CD4-positive, alpha-beta T cell (primary cell): ENCODE data around the gene RAB3B. TPM values are rescaled to one million over a fixed set of nuclear protein-coding genes. Genes with fewer than 3 reads are reported as not detected.

Source experiments
- ATAC-seq: fragments of 200-7000 bp; cut with Tn5 transposase; one replicate; pipeline ENCODE4 v1.10.0; 2022; ENCODE audit warnings: mild to moderate bottlenecking; ENCODE audit not compliant: poor library complexity
- CTCF ChIA-PET: fragments of 350-600 bp; sonication (Branson Sonifier 250); formaldehyde crosslinking; loops from one replicate; lab custom pipeline; 2021; ENCODE audit warnings: antibody characterized with exemption, inconsistent platforms; lab: Charles Lee
- POLR2A ChIA-PET: fragments of 350-600 bp; sonication (Branson Sonifier 250); formaldehyde crosslinking; loops from one replicate; lab custom pipeline; 2021; ENCODE audit warnings: antibody characterized with exemption, inconsistent platforms; lab: Charles Lee
- DNase-seq, 14 experiments: peaks; one replicate each; pipeline ENCODE4 v3.0.0-alpha.2; 2013 to 2020; ENCODE audit warnings: mixed read lengths in 2 of 14
- H3K27ac ChIP-seq, 2 donors: one replicate each; pipeline versions ENCODE4 v1.5.1 to v1.7.0; 2013; ENCODE audit warnings: low read length in 2 of 2, low read depth in 1 of 2, mild to moderate bottlenecking in 1 of 2
- H3K27me3 ChIP-seq, 2 experiments: 1 replicate in 1 of 2; 2 replicates in 1 of 2; pipeline versions ENCODE4 v1.6.1 to v1.7.0; 2013; ENCODE audit warnings: low read length in 2 of 2, control low read depth in 1 of 2, mild to moderate bottlenecking in 1 of 2, moderate library complexity in 1 of 2; ENCODE audit not compliant: insufficient read depth in 2 of 2, control insufficient read depth in 1 of 2
- H3K36me3 ChIP-seq: one replicate; pipeline ENCODE4 v1.6.1; 2013; ENCODE audit warnings: low read length, control low read depth; ENCODE audit not compliant: insufficient read depth
- H3K4me1 ChIP-seq: one replicate; pipeline ENCODE4 v1.6.1; 2013; ENCODE audit warnings: low read length, control low read depth; ENCODE audit not compliant: insufficient read depth
- H3K4me3 ChIP-seq: one replicate; pipeline ENCODE4 v1.5.1; 2013; ENCODE audit warnings: mild to moderate bottlenecking, low read length, moderate library complexity
- H3K9me3 ChIP-seq, 2 experiments: 1 replicate in 1 of 2; 2 replicates in 1 of 2; pipeline versions ENCODE4 v1.6.1 to v1.7.0; 2013; ENCODE audit warnings: low read length in 2 of 2, mild to moderate bottlenecking in 2 of 2, control low read depth in 1 of 2, moderate library complexity in 1 of 2; ENCODE audit not compliant: control insufficient read depth in 1 of 2, insufficient read depth in 1 of 2
- H3K27ac Mint-ChIP-seq: one replicate; pipeline ENCODE4 v1.8.0; 2020; ENCODE audit warnings: mixed read lengths
- H3K27me3 Mint-ChIP-seq: one replicate; pipeline ENCODE4 v1.8.0; 2021; ENCODE audit warnings: mixed read lengths
- H3K36me3 Mint-ChIP-seq: one replicate; pipeline ENCODE4 v1.8.0; 2021; ENCODE audit warnings: low read depth, mixed read lengths
- H3K4me1 Mint-ChIP-seq: one replicate; pipeline ENCODE4 v1.8.0; 2021; ENCODE audit warnings: low read depth, mixed read lengths
- H3K4me3 Mint-ChIP-seq: one replicate; pipeline ENCODE4 v1.8.0; 2020; ENCODE audit warnings: mild to moderate bottlenecking, mixed read lengths
- H3K9me3 Mint-ChIP-seq: one replicate; pipeline ENCODE4 v1.8.0; 2020; ENCODE audit warnings: mixed read lengths
- intact Hi-C, 2 experiments: fragments of 100-400 bp; cut with DNase I in 1 of 2; cut with micrococcal nuclease in 1 of 2; formaldehyde crosslinking; loops; one replicate each; pipeline versions ENCODE4 v1.15.1 to v1.9.0; 2023 to 2025; cut with DNase I, micrococcal nuclease
- total RNA-seq, 174 experiments: library from RNA in 2 of 174; stranded (reverse) in 2 of 174; gene quantifications; one replicate each; pipeline ENCODE4 v1.2.3 and lab custom pipeline; 2021 to 2026
- TF ChIP-seq, protein P1 (sequence below): fragments of 200-600 bp; IDR thresholded peaks from one replicate; pipeline ENCODE4 v1.8.0; 2022; ENCODE audit warnings: antibody characterized with exemption, mild to moderate bottlenecking

The RAB3B gene
- total RNA-seq, 2 experiments from 2014 or later: not detected

DNA sequence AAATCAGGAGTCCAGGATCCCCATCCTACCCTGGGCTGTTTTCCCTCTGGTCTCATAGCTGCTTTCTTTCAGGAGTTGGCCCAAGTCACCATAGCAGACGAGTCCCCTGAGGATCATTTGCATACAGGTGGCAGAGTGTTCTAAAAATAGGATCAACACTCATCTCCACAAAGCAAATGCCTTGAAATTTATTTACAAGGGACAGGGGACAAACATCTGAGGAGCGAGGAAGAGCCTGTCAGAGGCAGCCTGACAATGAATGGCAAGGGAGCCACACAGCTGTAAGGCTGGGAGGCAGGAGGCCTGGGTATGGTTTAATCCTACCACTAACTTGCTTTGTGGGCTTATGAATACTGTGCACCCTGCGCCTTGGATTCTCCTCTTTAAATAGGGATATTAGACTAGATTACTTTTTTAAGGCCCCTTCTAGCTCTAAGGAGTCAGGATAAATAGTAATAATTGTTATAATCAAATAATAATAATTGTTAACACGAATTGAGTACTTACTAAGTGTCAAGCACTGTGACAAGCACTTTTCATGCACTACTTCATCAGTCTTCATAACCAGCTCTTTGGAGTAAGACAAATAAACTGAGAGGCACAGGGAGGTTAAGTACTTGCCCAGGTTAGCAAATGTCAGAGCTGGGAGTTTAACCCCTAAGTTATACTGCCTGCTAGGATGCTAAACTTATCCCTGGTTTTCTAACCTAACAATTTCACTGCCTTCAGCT, 34.5 kb downstream of the RAB3B start:
- ChIA-PET POLR2A (no interaction called here), CTCF (no interaction called here)
- intact Hi-C loops: no loop called here
- Mint-ChIP-seq H3K36me3 (no peaks in the 10 kb centered on the region), H3K4me1 (no peaks in the 10 kb centered on the region), H3K27me3 (peaks cover 4% of the 10 kb centered on the region), H3K27ac (no peak overlapping the region), H3K9me3 (no peaks in the 10 kb centered on the region), H3K4me3 (no peak overlapping the region)
- Histone ChIP-seq H3K9me3 (no peaks in the 10 kb centered on the region), H3K36me3 (no peaks in the 10 kb centered on the region), H3K27me3 (peaks cover 0 to 3% of the 10 kb centered on the region in 2 experiments), H3K4me1 (no peaks in the 10 kb centered on the region), H3K4me3 (no peak overlapping the region), H3K27ac (no peak overlapping the region)
- TF ChIP-seq, protein P1, sequence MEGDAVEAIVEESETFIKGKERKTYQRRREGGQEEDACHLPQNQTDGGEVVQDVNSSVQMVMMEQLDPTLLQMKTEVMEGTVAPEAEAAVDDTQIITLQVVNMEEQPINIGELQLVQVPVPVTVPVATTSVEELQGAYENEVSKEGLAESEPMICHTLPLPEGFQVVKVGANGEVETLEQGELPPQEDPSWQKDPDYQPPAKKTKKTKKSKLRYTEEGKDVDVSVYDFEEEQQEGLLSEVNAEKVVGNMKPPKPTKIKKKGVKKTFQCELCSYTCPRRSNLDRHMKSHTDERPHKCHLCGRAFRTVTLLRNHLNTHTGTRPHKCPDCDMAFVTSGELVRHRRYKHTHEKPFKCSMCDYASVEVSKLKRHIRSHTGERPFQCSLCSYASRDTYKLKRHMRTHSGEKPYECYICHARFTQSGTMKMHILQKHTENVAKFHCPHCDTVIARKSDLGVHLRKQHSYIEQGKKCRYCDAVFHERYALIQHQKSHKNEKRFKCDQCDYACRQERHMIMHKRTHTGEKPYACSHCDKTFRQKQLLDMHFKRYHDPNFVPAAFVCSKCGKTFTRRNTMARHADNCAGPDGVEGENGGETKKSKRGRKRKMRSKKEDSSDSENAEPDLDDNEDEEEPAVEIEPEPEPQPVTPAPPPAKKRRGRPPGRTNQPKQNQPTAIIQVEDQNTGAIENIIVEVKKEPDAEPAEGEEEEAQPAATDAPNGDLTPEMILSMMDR: no peak
- no peak for ATAC-seq
- DNase-seq: no peak

DNA sequence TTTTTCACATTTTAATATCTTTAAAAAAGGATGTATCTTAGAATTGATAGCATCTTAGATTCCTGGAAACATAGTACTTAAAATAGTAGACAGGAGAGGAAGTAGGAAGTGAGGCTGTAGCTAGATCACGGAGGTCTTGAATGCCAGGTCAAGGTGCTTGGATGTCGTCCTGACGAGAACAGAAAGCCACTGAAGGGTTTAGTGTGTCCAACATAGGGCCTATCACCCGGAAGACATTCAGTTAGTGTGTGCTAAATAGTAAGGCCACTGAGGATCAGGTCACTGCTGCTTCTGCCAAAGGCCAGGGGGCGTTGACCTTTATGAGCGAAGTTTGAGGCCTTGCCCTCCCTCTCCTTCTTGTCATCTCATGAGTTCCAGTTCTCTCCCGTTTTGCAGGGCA, 35.7 kb downstream of the RAB3B start:
- H3K4me3 ChIP-seq: no peak overlapping the region
- DNase-seq (no peak), ATAC-seq (no peak)
- Mint-ChIP-seq H3K4me1 (no peaks in the 10 kb centered on the region), H3K9me3 (peaks cover 3% of the 10 kb centered on the region), H3K27me3 (no peaks in the 10 kb centered on the region), H3K36me3 (no peaks in the 10 kb centered on the region), H3K27ac (no peak overlapping the region), H3K4me3 (no peak overlapping the region)
- no peaks in the 10 kb centered on the region for H3K4me1 ChIP-seq
- no peaks in the 10 kb centered on the region for H3K36me3 ChIP-seq
- H3K9me3 ChIP-seq: peaks cover 0 to 2% of the 10 kb centered on the region in 2 experiments
- peaks cover 0 to 3% of the 10 kb centered on the region in 2 experiments for H3K27me3 ChIP-seq
- POLR2A ChIA-PET: no interaction called here
- TF ChIP-seq, protein P1: no peak
- intact Hi-C loops: no loop called here
- CTCF ChIA-PET: interaction anchor here (1.5 kb wide), 1 partner anchor 47 kb away, joined by 3 read pairs; no protein-coding TSS in a partner anchor
- H3K27ac ChIP-seq: no peak overlapping the region

DNA sequence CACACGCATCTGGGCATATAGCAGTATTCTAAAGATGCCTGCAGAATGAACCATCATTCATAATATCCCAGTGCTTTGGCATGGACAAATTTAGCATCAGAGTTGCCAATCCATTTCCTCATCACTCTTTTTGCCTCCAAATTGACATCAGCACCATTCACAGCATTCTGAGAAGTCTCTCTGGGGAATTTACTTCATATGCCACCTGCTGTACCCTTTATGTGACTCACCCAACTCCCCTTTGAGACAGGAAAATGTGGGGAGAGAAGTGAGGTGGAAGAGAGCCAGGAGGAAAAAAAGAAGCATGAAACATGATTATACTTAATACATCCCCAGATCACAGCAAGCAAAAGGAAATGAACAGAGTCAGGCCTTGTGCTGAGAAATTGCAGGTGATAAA, 37.4 kb downstream of the RAB3B start:
- Histone ChIP-seq H3K36me3 (no peaks in the 10 kb centered on the region), H3K27me3 (peaks cover 0 to 3% of the 10 kb centered on the region in 2 experiments), H3K27ac (no peak overlapping the region), H3K4me3 (no peak overlapping the region), H3K9me3 (peaks cover 0 to 9% of the 10 kb centered on the region in 2 experiments), H3K4me1 (no peaks in the 10 kb centered on the region)
- DNase-seq: no peak
- CTCF ChIA-PET: no interaction called here
- TF ChIP-seq, protein P1: no peak
- H3K27ac Mint-ChIP-seq: no peak overlapping the region
- ATAC-seq: no peak
- H3K36me3 Mint-ChIP-seq: no peaks in the 10 kb centered on the region
- intact Hi-C loops: no loop called here
- POLR2A ChIA-PET: no interaction called here
- H3K4me3 Mint-ChIP-seq: no peak overlapping the region
- peaks cover 4% of the 10 kb centered on the region for H3K27me3 Mint-ChIP-seq
- no peaks in the 10 kb centered on the region for H3K4me1 Mint-ChIP-seq
- H3K9me3 Mint-ChIP-seq: peaks cover 3% of the 10 kb centered on the region
